HG02981 (cell line): ENCODE results near the gene ERICH6.
"Not testable (repeated sequence)": the region's sequence is repeated elsewhere in the genome, so short reads cannot be mapped to it uniquely, and the experiment has no call there.

Experiments used
- ATAC-seq: cut with Tn5 transposase; IDR thresholded peaks from one replicate; pipeline ENCODE4 v1.9.1; 2021; ENCODE audit warnings: mild to moderate bottlenecking, moderate library complexity; ENCODE audit not compliant: unreplicated experiment

Gene ERICH6

GRCh38 chr3:150682824-150683223 lies 20.9 kb downstream of the ERICH6 start:
- ATAC-seq = no peak

DNA sequence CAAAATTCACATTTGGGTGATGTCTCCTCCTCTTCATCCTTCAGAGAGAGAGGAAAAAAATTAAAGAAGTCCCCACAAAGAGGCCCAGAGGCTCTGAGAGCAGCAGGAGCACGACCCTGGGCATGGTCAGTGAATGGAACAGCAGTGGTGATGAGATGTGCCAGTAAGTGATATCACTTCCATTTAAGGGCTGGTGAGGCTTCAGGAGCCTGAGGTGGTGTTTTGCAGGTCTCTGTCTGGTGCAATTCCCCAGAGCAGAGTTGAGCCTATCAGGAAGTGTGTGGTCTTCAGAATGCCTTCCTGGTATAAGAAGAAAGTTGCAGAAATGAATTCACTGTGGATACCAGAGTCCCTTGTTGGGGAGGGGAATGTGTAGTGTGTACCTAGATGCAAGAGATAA lies 21.4 kb downstream of the ERICH6 start:
- ATAC-seq = no peak

GRCh38 chr3:150681057-150681456 lies 22.7 kb downstream of the ERICH6 start:
- ATAC-seq = peak; percentile 98

DNA sequence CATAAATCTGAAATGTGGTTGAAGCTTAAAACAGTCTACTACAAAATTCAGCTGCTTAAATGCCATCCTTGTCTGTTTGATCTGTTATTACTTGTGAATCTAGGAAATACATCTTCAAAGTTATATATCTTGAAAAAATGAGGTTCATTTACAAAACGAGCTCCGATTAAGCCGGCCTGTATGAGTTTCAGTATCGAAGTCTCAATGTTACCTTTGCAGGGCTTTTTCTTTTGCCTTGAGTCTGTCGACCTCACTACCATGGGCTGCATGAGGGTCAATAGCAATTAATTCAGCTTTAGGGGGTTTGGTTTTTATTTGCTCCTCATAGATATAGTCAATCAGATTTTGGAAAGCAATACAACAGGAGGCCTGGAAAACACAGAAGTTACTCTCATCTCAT lies 23.2 kb downstream of the ERICH6 start:
- ATAC-seq = no peak

GRCh38 chr3:150675587-150675986 lies 28.1 kb downstream of the ERICH6 start:
- no peak for ATAC-seq

GRCh38 chr3:150673966-150674365 lies 29.8 kb downstream of the ERICH6 start:
- no peak for ATAC-seq

DNA sequence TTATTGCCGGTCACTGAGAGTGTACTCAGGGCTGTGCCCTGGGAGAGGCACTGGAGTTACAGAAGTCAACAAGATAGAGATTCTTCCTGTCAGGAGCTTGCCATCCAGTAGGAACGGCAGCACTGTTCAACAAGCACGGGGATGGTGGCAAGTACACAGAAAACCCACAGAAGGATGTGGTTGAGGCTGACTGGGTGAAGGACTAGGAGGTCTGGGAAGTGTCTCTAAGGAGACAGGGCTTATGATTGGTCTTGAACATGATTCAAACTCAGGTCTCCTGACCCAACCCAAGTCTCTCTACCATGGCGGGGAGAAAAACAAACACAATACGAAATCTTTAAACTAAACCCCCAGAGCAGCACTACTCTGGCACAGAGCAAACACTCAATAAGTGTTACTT lies 37.6 kb downstream of the ERICH6 start:
- no peak for ATAC-seq

- ATAC-seq = no peak
Observed at GRCh38 chr3:150663461-150663860, 40.3 kb downstream of the ERICH6 start.

- no peak for ATAC-seq
Observed at GRCh38 chr3:150662410-150663200, 41.1 kb downstream of the ERICH6 start.

DNA sequence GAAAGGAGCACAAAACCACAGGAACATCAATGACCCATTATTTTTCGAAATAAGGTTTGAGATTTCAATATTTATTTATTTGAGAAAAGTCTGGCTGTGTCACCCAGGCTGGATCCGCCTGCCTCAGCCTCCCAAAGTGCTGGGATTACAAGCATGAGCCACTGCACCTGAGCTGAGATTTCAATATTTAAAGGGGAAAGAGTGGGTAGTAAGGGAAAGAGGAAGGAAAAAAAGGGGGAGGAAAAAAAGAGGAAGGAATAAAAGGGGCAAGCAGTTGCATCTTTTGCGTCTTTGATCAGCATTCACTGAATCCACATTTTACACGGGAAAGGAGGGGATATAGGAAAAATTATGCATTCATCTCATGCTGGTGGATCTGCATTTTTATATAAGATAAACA lies 47.4 kb downstream of the ERICH6 start:
- no peak for ATAC-seq

DNA sequence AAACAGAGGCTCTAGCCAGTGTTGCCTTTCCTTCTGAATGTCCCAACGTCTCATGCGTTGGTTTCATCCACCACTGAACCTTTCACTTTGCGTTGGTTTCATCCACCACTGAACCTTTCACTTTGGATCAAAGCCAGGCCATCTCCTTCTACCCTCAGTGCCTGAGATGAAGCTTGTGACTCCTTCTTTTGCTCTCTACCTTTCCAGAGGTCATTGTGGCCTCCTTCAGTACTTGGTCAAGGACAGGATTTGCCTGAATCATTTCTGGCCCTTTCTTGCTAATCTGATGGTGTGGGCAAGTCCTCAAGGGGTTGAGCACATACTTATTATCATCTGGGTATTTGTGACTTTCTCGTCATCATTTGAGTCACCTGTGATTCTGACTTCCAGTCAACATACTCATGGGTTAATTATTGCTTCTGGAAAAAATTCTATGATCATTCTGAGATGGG lies 50.6 kb downstream of the ERICH6 start:
- peak; percentile 77 for ATAC-seq

GRCh38 chr3:150640256-150640655 lies 63.5 kb downstream of the ERICH6 start:
- ATAC-seq = no peak

- ATAC-seq = no peak
Observed at GRCh38 chr3:150639262-150639661, 64.5 kb downstream of the ERICH6 start.

DNA sequence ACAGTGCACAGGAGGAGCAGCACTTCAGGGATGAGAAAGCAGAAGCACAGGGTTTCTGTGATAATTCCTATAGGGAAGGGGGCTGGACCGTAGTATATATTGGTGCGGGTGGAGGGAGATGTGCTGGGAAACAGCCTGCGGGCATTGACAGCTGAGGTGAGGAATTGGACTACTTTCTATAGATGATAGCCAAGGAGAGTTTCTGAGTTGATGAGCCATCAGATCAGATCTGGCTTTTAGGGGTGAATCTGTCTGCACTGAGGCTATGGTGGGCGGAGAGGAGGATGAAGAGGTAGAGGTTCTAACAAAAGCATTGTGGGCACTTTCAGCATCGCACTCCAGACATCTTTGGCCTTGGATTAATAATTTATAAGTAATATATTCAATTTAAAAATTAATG lies 67.5 kb downstream of the ERICH6 start:
- no peak for ATAC-seq

DNA sequence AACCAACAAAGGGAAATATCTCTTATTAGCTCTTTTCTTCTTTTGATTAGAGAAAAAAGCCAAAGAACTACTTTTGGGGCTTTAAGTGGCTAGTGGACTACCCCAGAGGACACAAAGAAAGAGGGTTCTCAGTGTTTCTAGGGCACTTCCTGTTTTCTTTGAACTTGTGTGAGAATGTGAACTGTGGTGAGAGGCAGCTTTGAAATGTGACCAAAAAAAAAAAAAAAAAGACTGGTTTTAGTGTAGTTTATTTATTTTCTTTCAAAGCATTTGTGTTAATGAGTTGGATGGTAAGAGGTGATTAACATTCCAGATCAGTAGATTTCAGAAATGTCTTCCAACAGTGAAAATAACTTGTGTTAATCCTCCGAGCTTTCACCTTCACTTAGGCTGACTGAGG lies 68.2 kb downstream of the ERICH6 start:
- ATAC-seq = peak; percentile 67

DNA sequence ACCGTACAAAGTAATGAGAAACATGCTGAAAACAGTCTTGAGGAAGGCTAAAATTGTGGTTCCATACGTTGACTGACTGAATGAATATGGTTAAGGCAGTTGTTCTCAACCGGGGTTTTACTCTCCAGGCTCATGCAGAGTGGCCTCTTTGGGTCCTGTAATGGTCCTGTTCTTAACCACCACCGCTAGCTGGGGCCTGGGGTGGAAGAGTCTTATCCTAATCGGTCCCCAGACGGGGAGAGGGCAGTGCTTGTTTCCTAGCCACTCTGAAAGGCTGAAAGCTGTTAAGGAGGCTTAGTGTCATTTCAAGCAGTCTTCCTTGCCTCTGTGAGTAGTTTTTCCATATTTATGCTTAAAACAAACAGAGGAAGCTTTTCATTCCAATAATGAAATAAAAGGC lies 68.6 kb downstream of the ERICH6 start:
- no peak for ATAC-seq

DNA sequence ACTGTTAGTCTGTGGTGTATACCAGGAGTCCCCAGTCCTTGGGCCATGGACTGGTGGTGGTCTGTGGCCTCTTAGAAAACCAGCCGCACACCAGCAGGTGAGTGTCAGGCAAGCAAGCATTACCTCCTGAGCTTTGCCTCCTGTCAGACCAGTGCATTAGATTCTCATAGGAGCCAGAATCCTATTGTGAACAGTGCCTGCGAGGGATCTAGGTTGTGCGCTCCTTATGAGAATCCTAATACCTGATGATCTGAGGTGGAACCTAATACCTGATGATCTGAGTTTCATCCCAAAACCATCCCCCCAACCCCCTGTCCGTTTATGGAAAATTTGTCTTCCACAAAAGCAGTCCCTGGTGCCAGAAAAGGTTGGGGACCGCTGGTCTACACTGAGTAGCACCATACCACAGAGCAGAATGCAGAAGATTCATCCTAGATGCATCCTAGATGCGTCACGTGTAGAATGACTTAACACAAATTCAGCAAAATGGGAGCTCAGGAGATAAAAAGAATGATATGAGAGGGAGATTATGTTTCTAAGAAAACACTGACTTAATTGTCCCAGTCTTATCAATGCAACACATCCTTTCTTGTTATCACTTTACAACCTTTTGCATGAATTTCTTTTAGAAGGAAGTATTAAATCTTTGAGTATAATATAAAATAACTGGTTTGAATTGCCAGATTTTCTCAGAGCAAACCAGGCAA lies 72.1 kb downstream of the ERICH6 start:
- ATAC-seq = no peak

DNA sequence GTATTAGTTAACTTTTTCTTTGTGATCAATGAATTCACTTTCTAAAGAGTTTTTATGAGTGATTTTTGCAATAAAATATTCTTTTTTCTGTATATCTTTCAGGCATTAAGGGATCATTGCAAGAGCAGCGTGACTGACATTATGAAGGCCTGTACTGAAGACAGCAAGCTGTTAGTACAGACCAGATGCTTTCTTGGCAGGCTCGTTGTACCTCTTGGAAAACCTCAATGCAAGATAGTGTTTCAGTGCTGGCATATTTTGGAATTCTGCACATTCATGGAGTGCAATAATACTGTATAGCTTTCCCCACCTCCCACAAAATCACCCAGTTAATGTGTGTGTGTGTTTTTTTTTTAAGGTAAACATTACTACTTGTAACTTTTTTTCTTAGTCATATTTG lies 76.2 kb downstream of the ERICH6 start:
- no peak for ATAC-seq

- ATAC-seq = no peak
Observed at GRCh38 chr3:150626148-150626930, 77.4 kb downstream of the ERICH6 start.

GRCh38 chr3:150623945-150624344 lies 79.8 kb downstream of the ERICH6 start:
- no peak for ATAC-seq

DNA sequence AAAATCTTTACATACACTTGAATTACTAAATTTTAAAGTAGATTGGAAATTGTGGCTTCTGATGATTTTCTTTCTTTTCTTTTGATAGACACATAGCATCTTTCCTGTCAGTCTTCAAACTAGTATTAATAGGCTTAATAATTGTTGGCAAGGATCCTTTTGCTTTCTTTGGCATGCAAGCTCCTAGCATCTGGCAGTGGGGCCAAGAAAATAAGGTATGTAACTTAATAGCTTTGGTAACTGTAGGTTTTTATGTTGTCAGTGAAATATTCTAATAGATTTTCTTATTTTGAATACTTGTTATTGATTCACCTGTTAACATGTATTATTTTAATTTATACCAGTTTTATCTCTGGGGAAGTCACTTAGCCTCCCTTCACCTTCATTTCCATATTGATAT lies 80.8 kb downstream of the ERICH6 start:
- ATAC-seq = not testable (repeated sequence)
